ENCODE data around the gene HRAS. TPM values are rescaled to one million over a fixed set of nuclear protein-coding genes. Genes with fewer than 3 reads are reported as not detected.

The HRAS gene
- total RNA-seq, 3 donors from 2014 or later (not counting 1 experiment from before 2014, with no cell fraction given), result 27.6 to 35.0 (median 30.6) TPM

- ATAC-seq (peak; percentile 91 to 97 (median 93)), DNase-seq (peak; percentile 94 to 96)
- intact Hi-C loops (cut with micrococcal nuclease), result loop anchor here (1.0 kb wide), 2 partner anchors 8 kb away; partner anchors contain the start of genes LMNTD2, PHRF1 and RASSF7
- H3K27me3 ChIP-seq (ENCODE audit: control insufficient read depth, insufficient read depth, low read length), result no peaks in the 10 kb centered on the region
- Mint-ChIP-seq H3K27ac (peak overlapping the region in 1 of 2 donors; percentile 71), H3K4me1 (peaks cover 0 to 5% of the 10 kb centered on the region in 2 donors), H3K36me3 (no peaks in the 10 kb centered on the region), H3K27me3 (ENCODE audit: low read depth in 2 of 2) (no peaks in the 10 kb centered on the region), H3K9me3 (no peaks in the 10 kb centered on the region), H3K4me3 (peak overlapping the region; percentile 90)
- peak overlapping the region; percentile 68 for H3K4me3 ChIP-seq (ENCODE audit: low read length)
- peak overlapping the region; percentile 63 for H3K27ac ChIP-seq (ENCODE audit: low read length)
- WGBS (ENCODE audit: insufficient coverage), result under 1% methylated on average over 123 of the region's 123 CpGs
- H3K36me3 ChIP-seq (ENCODE audit: control insufficient read depth, insufficient read depth, low read length), result no peaks in the 10 kb centered on the region
- H3K9me3 ChIP-seq (ENCODE audit: control insufficient read depth, insufficient read depth, low read length), result no peaks in the 10 kb centered on the region
- peaks cover 15% of the 10 kb centered on the region for H3K4me1 ChIP-seq (ENCODE audit: control insufficient read depth, insufficient read depth, low read length)
- TF ChIP-seq CTCF (IDR thresholded peaks at IDR 0.05), result no peak
Observed at GRCh38 chr11:568306-569157, 33.2 kb upstream of the HRAS start.

- H3K4me1 ChIP-seq (ENCODE audit: control insufficient read depth, insufficient read depth, low read length), result peaks cover 15% of the 10 kb centered on the region
- peak in 1 of 2 donors; percentile 62 for DNase-seq
- Mint-ChIP-seq H3K27ac (peak overlapping the region in 1 of 2 donors; percentile 54), H3K36me3 (no peaks in the 10 kb centered on the region), H3K4me1 (peaks cover 0 to 5% of the 10 kb centered on the region in 2 donors), H3K27me3 (ENCODE audit: low read depth in 2 of 2) (no peaks in the 10 kb centered on the region), H3K4me3 (no peak overlapping the region), H3K9me3 (no peaks in the 10 kb centered on the region)
- 36% methylated on average over 41 of the region's 41 CpGs for WGBS (ENCODE audit: insufficient coverage)
- H3K36me3 ChIP-seq (ENCODE audit: control insufficient read depth, insufficient read depth, low read length), result no peaks in the 10 kb centered on the region
- ATAC-seq, result no peak
- H3K4me3 ChIP-seq (ENCODE audit: low read length), result no peak overlapping the region
- no peak overlapping the region for H3K27ac ChIP-seq (ENCODE audit: low read length)
- TF ChIP-seq CTCF (IDR thresholded peaks at IDR 0.05), result no peak
- no peaks in the 10 kb centered on the region for H3K9me3 ChIP-seq (ENCODE audit: control insufficient read depth, insufficient read depth, low read length)
- H3K27me3 ChIP-seq (ENCODE audit: control insufficient read depth, insufficient read depth, low read length), result no peaks in the 10 kb centered on the region
- intact Hi-C loops (cut with micrococcal nuclease), result loop anchor here (1.0 kb wide), 2 partner anchors 7 to 9 kb away; partner anchors contain the start of genes LMNTD2, PHRF1 and RASSF7
Observed at GRCh38 chr11:567629-568292, 32.4 kb upstream of the HRAS start.

- TF ChIP-seq CTCF (IDR thresholded peaks at IDR 0.05), result no peak
- Histone ChIP-seq H3K36me3 (ENCODE audit: control insufficient read depth, insufficient read depth, low read length) (no peaks in the 10 kb centered on the region), H3K27me3 (ENCODE audit: control insufficient read depth, insufficient read depth, low read length) (no peaks in the 10 kb centered on the region), H3K27ac (ENCODE audit: low read length) (no peak overlapping the region), H3K4me1 (ENCODE audit: control insufficient read depth, insufficient read depth, low read length) (peaks cover 16% of the 10 kb centered on the region), H3K9me3 (ENCODE audit: control insufficient read depth, insufficient read depth, low read length) (no peaks in the 10 kb centered on the region), H3K4me3 (ENCODE audit: low read length) (no peak overlapping the region)
- ATAC-seq (no peak), DNase-seq (no peak)
- H3K4me1 Mint-ChIP-seq, result peaks cover 0 to 5% of the 10 kb centered on the region in 2 donors
- H3K36me3 Mint-ChIP-seq, result no peaks in the 10 kb centered on the region
- WGBS (ENCODE audit: insufficient coverage), result 95% methylated on average over 18 of the region's 18 CpGs
- no peak overlapping the region for H3K4me3 Mint-ChIP-seq
- no peaks in the 10 kb centered on the region for H3K27me3 Mint-ChIP-seq (ENCODE audit: low read depth in 2 of 2)
- peak overlapping the region in 1 of 2 donors; percentile 54 for H3K27ac Mint-ChIP-seq
- no peaks in the 10 kb centered on the region for H3K9me3 Mint-ChIP-seq
- intact Hi-C loops (cut with micrococcal nuclease), result no loop called here
Observed at GRCh38 chr11:567011-567628, 31.7 kb upstream of the HRAS start.

Data from natural killer cell (primary cell).